Forelimb muscle (tissue), 1 donor: Measurements from ENCODE around the gene UBIAD1. TPM values are rescaled to one million over a fixed set of nuclear protein-coding genes. Genes with fewer than 3 reads are reported as not detected.

Experiments used
- DNase-seq: peaks from one replicate; pipeline ENCODE4 v3.0.0-alpha.2; 2013; ENCODE audit warnings: low read depth
- polyA plus RNA-seq: library from polyadenylated mRNA; unstranded; fragments of 120-200 nt; gene quantifications from one replicate; pipeline ENCODE4 v1.2.1, GENCODE V29; 2013; ENCODE audit not compliant: insufficient read length

The UBIAD1 gene
- polyA plus RNA-seq, 1 donor: 13.9 TPM

- no peak for DNase-seq
These were observed 39.1 kb downstream of the UBIAD1 start for GRCh38 chr1:11311816-11312755.

- DNase-seq: peak; percentile 65
These were observed 42.0 kb downstream of the UBIAD1 start for GRCh38 chr1:11314959-11315358.

- no peak for DNase-seq
These were observed 43.7 kb downstream of the UBIAD1 start for GRCh38 chr1:11316701-11317100.

- DNase-seq: no peak
These were observed 46.0 kb downstream of the UBIAD1 start for GRCh38 chr1:11318982-11319381.

GRCh38 chr1:11320153-11320936, 47.3 kb downstream of the UBIAD1 start:
- DNase-seq: no peak

- no peak for DNase-seq
These were observed 48.9 kb downstream of the UBIAD1 start for GRCh38 chr1:11321656-11322491.

- no peak for DNase-seq
These were observed 51.7 kb downstream of the UBIAD1 start for GRCh38 chr1:11324567-11325165.

- no peak for DNase-seq
These were observed 53.1 kb downstream of the UBIAD1 start for GRCh38 chr1:11326070-11326469.

- no peak for DNase-seq
These were observed 55.4 kb downstream of the UBIAD1 start for GRCh38 chr1:11328444-11328843.

- DNase-seq: no peak
These were observed 57.4 kb downstream of the UBIAD1 start for GRCh38 chr1:11330411-11330810.

- no peak for DNase-seq
These were observed 58.3 kb downstream of the UBIAD1 start for GRCh38 chr1:11331036-11331944.

GRCh38 chr1:11331945-11332546, 59.0 kb downstream of the UBIAD1 start:
- no peak for DNase-seq

- DNase-seq: no peak
These were observed 60.6 kb downstream of the UBIAD1 start for GRCh38 chr1:11333631-11334030.

GRCh38 chr1:11334261-11334804, 61.3 kb downstream of the UBIAD1 start:
- DNase-seq: no peak

GRCh38 chr1:11334821-11335220, 61.8 kb downstream of the UBIAD1 start:
- DNase-seq: no peak

- no peak for DNase-seq
These were observed 62.5 kb downstream of the UBIAD1 start for GRCh38 chr1:11335417-11336056.

- no peak for DNase-seq
These were observed 64.6 kb downstream of the UBIAD1 start for GRCh38 chr1:11337580-11338073.
